MM.1S (cell line): ENCODE measurements around the gene F10.

ENCODE experiments used
- DNase-seq: peaks from one replicate; pipeline ENCODE4 v3.0.0-alpha.2; 2015
- H2AFZ ChIP-seq: fragments of 300-600 bp; sonication (generic); 2 replicates; pipeline ENCODE4 v1.6.0; 2016; ENCODE audit warnings: antibody characterized with exemption, low read length
- H3F3A ChIP-seq: fragments of 300-600 bp; sonication (generic); 2 replicates; pipeline ENCODE4 v1.6.1; 2016; ENCODE audit warnings: mild to moderate bottlenecking, antibody characterized with exemption, low read length, moderate library complexity, mixed read lengths; ENCODE audit not compliant: insufficient read depth
- H3K27ac ChIP-seq: fragments of 300-600 bp; sonication (generic); 2 replicates; pipeline ENCODE4 v1.5.1; 2016; ENCODE audit warnings: mild to moderate bottlenecking, low read length
- H3K27me3 ChIP-seq: fragments of 300-600 bp; sonication (generic); replicated peaks from 2 replicates; pipeline ENCODE4 v1.6.0; 2016; ENCODE audit warnings: low read length; ENCODE audit not compliant: insufficient read depth
- H3K36me3 ChIP-seq: fragments of 300-600 bp; sonication (generic); replicated peaks from 2 replicates; pipeline ENCODE4 v1.6.1; 2016; ENCODE audit warnings: mild to moderate bottlenecking, low read length, mixed read lengths; ENCODE audit not compliant: insufficient read depth
- H3K4me1 ChIP-seq: fragments of 300-600 bp; sonication (generic); 2 replicates; pipeline ENCODE4 v1.6.1; 2016; ENCODE audit warnings: low read length, mixed read lengths
- H3K4me2 ChIP-seq: fragments of 300-600 bp; sonication (generic); 2 replicates; pipeline ENCODE4 v1.6.0; 2016; ENCODE audit warnings: low read depth, low read length
- H3K4me3 ChIP-seq: fragments of 300-600 bp; sonication (generic); 2 replicates; pipeline ENCODE4 v1.5.1; 2016; ENCODE audit warnings: low read length, mixed read lengths
- H3K79me2 ChIP-seq: fragments of 300-600 bp; sonication (generic); 2 replicates; pipeline ENCODE4 v1.6.1; 2016; ENCODE audit warnings: mixed run types, low read length, mixed read lengths
- H3K9ac ChIP-seq: fragments of 300-600 bp; sonication (generic); 2 replicates; pipeline ENCODE4 v1.6.1; 2016; ENCODE audit warnings: low read length, mixed read lengths
- H3K9me2 ChIP-seq: fragments of 300-600 bp; sonication (generic); replicated peaks from 2 replicates; pipeline ENCODE4 v1.6.1; 2016; ENCODE audit warnings: mild to moderate bottlenecking, low read length, mixed read lengths; ENCODE audit not compliant: insufficient read depth
- H3K9me3 ChIP-seq: fragments of 300-600 bp; sonication (generic); replicated peaks from 2 replicates; pipeline ENCODE4 v1.6.1; 2016; ENCODE audit warnings: mild to moderate bottlenecking, low read length, mixed read lengths; ENCODE audit not compliant: insufficient read depth
- H4K20me1 ChIP-seq: fragments of 300-600 bp; sonication (generic); 2 replicates; pipeline ENCODE4 v1.6.1; 2016; ENCODE audit warnings: mild to moderate bottlenecking, low read length, moderate library complexity, mixed read lengths; ENCODE audit not compliant: insufficient read depth
- CTCF ChIP-seq: fragments of 300-600 bp; sonication (generic); IDR thresholded peaks from 2 replicates; pipeline ENCODE4 v1.5.1; 2016; ENCODE audit warnings: antibody characterized with exemption, low read length, mixed read lengths
- EZH2 ChIP-seq: fragments of 300-600 bp; sonication (generic); optimal IDR thresholded peaks from 2 replicates; pipeline ENCODE3; 2017; ENCODE audit warnings: low read depth, mild to moderate bottlenecking, antibody characterized with exemption, low read length, mixed read lengths
- EZH2phosphoT487 ChIP-seq: fragments of 300-600 bp; sonication (generic); IDR thresholded peaks from 2 replicates; pipeline ENCODE4 v1.6.1; 2018; ENCODE audit warnings: antibody characterized with exemption, low read length

Gene F10

GRCh38 chr13:113122550-113123225 lies at the start of gene F10:
Gene F10, plus strand, starts transcription at chr13:113122799. Its CDS starts 57 bp downstream, at chr13:113122856.
- Histone ChIP-seq H3K36me3 (no peaks in the 10 kb centered on the region), H3K9ac (no peak within 1 kb of the TSS), H3F3A (no peaks in the 10 kb centered on the region), H3K27me3 (peaks cover 100% of the 10 kb centered on the region), H3K9me2 (no peaks in the 10 kb centered on the region), H3K9me3 (no peaks in the 10 kb centered on the region), H4K20me1 (no peaks in the 10 kb centered on the region), H3K79me2 (no peaks in the 10 kb centered on the region), H3K27ac (no peak within 1 kb of the TSS), H2AFZ (no peak within 1 kb of the TSS), H3K4me3 (no peak within 1 kb of the TSS), H3K4me2 (no peak within 1 kb of the TSS), H3K4me1 (no peaks in the 10 kb centered on the region)
- DNase-seq, result no peak
- TF ChIP-seq EZH2, result no peak
- TF ChIP-seq EZH2phosphoT487, result no peak
- TF ChIP-seq CTCF, result no peak

DNA sequence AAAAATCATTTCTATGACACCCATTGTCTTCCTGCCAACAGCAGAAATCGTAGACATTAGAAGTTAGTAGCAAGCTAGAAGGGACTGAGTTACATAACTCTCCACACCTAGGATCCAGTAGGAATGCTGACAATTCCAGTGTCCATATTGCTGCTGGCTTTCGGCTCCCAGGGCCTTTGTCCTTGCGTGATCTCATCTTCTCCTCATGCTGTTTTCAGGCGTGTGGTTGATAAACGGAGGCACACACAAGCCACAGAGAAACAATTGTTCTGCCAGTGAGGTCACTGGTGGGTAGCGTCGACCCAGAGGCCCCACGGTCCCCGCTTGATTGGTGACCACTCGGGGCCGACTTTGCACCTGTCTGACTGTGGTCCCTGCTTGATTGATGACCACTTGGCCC lies 48.7 kb upstream of the F10 start:
- H2AFZ ChIP-seq, result no peak overlapping the region
- peaks cover 87% of the 10 kb centered on the region for H3K27me3 ChIP-seq
- H4K20me1 ChIP-seq, result no peaks in the 10 kb centered on the region
- no peaks in the 10 kb centered on the region for H3F3A ChIP-seq
- no peaks in the 10 kb centered on the region for H3K36me3 ChIP-seq
- no peak overlapping the region for H3K9ac ChIP-seq
- H3K79me2 ChIP-seq, result no peaks in the 10 kb centered on the region
- H3K9me3 ChIP-seq, result no peaks in the 10 kb centered on the region
- H3K27ac ChIP-seq, result no peak overlapping the region
- no peak overlapping the region for H3K4me2 ChIP-seq
- H3K9me2 ChIP-seq, result no peaks in the 10 kb centered on the region
- no peaks in the 10 kb centered on the region for H3K4me1 ChIP-seq
- DNase-seq, result no peak
- no peak overlapping the region for H3K4me3 ChIP-seq
- TF ChIP-seq EZH2phosphoT487, result no peak
- no peak for TF ChIP-seq CTCF
- TF ChIP-seq EZH2, result no peak

GRCh38 chr13:113074401-113074800 lies 48.2 kb upstream of the F10 start:
- Histone ChIP-seq H3F3A (no peaks in the 10 kb centered on the region), H3K4me3 (no peak overlapping the region), H3K36me3 (no peaks in the 10 kb centered on the region), H3K79me2 (no peaks in the 10 kb centered on the region), H3K9me2 (no peaks in the 10 kb centered on the region), H3K4me1 (no peaks in the 10 kb centered on the region), H4K20me1 (no peaks in the 10 kb centered on the region), H3K4me2 (no peak overlapping the region), H3K9me3 (no peaks in the 10 kb centered on the region), H3K27ac (no peak overlapping the region), H3K9ac (no peak overlapping the region), H2AFZ (no peak overlapping the region), H3K27me3 (peaks cover 92% of the 10 kb centered on the region)
- no peak for TF ChIP-seq EZH2
- TF ChIP-seq EZH2phosphoT487, result no peak
- TF ChIP-seq CTCF, result no peak
- no peak for DNase-seq
